Measurements from ENCODE around the gene CCSAP.
"Not testable (repeated sequence)": the region's sequence is repeated elsewhere in the genome, so short reads cannot be mapped to it uniquely, and the experiment has no call there.

Gene CCSAP

DNA sequence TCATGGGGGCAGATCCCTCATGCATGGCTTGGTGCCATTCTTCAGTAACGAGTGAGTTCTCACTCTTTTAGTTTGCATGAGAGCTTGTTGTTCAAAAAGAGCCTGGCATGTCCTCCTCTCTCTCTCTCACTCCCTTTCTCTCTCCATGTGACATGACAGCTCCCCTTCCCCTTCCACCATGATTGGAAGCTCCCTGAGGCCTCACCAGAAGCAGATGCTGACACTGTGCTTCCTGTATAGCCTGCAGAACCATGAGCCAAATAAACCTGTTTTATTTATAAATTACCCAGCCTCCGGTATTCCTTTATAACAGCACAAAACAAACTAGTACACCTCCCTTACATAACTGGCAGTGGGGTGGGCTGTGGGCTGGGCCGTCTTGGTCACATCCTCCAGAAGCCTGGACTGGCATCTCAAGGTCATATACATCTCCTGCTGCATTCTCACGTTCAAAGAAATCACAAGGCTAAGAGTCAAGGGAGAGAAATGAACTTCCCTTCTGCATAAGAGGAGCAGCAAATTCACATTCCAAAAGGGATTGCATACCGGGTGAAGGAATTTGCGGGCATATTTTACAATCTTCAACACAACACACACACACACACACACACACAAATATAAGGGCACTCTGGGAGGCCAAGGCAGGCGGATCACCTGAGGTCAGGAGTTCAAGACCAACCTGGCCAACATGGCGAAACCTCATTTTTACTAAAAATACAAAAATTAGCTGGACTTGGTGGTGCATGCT lies 2.3 kb upstream of the CCSAP start:
- H3K9me3 Mint-ChIP-seq: peaks cover 3% of the 10 kb centered on the region
- no peak overlapping the region for H3K27ac Mint-ChIP-seq
- no peak overlapping the region for H3K4me3 Mint-ChIP-seq
- no peak for ATAC-seq
- H3K36me3 Mint-ChIP-seq: peaks cover 18% of the 10 kb centered on the region
- peaks cover 18% of the 10 kb centered on the region for H3K4me1 Mint-ChIP-seq
- no peak for DNase-seq (ENCODE audit: low spot score in 2 of 2)

DNA sequence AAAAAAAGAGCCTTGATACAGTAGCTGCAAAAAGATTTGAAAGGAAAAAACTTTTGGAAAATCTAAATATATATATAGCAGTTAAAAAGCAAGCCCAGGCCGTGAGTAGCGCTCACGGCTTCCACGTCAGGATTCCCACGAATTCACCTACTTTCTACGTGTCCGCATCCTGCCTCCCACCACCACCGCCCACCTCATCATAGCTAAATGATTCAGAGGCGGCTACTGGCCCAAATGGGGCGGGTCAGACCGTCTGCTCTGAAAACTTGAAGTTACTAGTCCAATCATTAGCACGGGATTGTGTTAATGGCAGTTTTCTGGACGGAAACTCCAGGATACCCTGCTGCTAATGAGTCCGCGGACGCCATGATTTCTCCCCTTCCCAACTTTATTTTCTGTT lies 1.3 kb upstream of the CCSAP start:
- ATAC-seq (no peak), DNase-seq (ENCODE audit: low spot score in 2 of 2) (no peak)
- H3K27ac Mint-ChIP-seq: no peak overlapping the region
- H3K4me1 Mint-ChIP-seq: peaks cover 28% of the 10 kb centered on the region
- peak overlapping the region; percentile 90 for H3K4me3 Mint-ChIP-seq
- H3K36me3 Mint-ChIP-seq: peaks cover 25% of the 10 kb centered on the region
- peaks cover 3% of the 10 kb centered on the region for H3K9me3 Mint-ChIP-seq

DNA sequence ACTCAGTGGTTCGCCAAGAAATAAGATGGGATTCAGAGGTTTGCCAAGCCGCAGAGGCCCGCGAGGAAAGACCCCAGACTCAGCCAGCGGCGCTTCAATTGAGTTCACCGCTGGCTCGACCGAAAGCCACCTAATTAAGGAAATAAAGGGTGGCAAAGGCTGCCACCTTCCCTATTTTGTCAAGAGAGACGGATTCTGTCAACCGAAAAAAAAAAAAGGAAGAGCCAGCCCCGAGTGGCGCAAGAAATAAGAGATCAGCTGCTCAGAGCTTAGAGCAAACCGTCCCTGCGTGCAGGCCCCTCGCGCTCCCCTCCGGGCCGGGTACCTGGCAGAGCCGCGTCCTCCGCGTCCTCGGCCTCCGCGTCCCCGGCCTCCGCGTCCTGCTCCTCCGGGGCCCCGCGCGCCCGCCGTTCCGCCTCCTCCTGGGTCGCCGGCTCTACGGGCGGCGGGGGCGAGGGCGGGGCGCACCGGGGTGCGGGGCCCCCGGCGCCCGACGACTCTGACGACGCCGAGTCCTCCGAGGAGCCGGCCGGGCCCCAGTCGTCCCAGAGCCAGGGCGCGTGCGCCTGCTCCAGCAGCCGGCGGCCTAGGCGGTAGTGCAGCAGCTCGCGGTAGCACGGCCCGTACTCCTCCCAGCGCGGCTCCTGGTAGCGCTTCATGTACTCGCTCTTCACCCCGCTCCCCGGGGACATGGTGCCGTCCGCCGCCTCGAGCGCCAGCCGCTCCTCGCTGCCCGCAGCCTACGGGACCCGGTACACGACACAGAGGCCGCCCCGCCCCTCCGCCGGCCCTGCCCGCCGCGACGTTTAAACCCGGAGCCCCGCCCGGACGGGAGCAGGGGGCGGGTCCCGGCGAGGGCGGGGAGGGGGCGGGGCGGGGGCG lies 832 bp downstream of the CCSAP start:
- H3K9me3 Mint-ChIP-seq: peaks cover 3% of the 10 kb centered on the region
- peaks cover 37% of the 10 kb centered on the region for H3K4me1 Mint-ChIP-seq
- peak overlapping the region; percentile 21 for H3K27ac Mint-ChIP-seq
- DNase-seq (ENCODE audit: low spot score in 2 of 2) (peak; percentile 71 to 91), ATAC-seq (peak; percentile 82)
- H3K4me3 Mint-ChIP-seq: peak overlapping the region; percentile 90
- H3K36me3 Mint-ChIP-seq: peaks cover 25% of the 10 kb centered on the region

DNA sequence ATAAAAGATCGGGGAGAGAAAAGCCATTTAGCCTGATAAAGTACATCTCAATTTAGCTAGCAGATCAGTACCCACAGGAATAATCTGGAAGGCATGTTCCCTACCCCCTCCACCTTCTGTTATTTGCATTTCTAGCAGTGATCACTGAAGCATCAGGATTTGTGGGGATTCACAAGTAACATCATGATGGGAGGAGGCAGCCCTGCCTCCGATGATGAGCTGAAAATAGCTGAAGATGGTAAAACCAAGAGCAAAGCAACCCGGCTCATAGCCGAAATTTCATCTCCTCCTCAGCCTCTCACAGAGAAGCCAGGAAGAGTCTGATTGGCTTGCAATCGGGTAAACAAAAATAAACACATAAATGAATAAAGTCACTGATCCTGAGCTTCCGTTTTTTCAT lies 2.4 kb downstream of the CCSAP start:
- ATAC-seq (no peak), DNase-seq (ENCODE audit: low spot score in 2 of 2) (no peak)
- H3K9me3 Mint-ChIP-seq: peaks cover 3% of the 10 kb centered on the region
- H3K4me3 Mint-ChIP-seq: peak overlapping the region; percentile 90
- H3K27ac Mint-ChIP-seq: peak overlapping the region; percentile 21
- peaks cover 44% of the 10 kb centered on the region for H3K4me1 Mint-ChIP-seq
- peaks cover 32% of the 10 kb centered on the region for H3K36me3 Mint-ChIP-seq

DNA sequence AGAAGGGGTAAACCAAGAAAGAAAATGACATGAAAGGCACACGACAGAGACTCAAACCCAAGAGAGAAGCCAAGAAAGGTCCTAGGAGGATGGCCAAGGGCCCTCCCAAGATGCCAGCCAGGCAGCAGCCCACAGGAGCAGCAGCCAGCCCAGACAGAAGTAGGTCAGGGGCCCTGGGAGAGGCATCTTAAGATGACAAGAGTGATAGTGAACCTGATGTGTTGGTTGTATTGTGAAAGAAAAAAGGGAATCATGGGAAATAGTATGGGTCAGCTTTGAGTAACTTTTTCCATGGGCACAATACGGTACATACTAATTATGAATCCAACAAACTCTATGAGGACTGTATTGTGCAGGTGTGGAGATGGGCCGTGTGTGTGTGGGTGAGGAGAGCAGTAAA lies 3.3 kb downstream of the CCSAP start:
- peak overlapping the region; percentile 90 for H3K4me3 Mint-ChIP-seq
- H3K4me1 Mint-ChIP-seq: peaks cover 44% of the 10 kb centered on the region
- peaks cover 42% of the 10 kb centered on the region for H3K36me3 Mint-ChIP-seq
- peaks cover under 1% of the 10 kb centered on the region for H3K9me3 Mint-ChIP-seq
- ATAC-seq (peak; percentile 42), DNase-seq (ENCODE audit: low spot score in 2 of 2) (no peak)
- peak overlapping the region; percentile 21 for H3K27ac Mint-ChIP-seq

DNA sequence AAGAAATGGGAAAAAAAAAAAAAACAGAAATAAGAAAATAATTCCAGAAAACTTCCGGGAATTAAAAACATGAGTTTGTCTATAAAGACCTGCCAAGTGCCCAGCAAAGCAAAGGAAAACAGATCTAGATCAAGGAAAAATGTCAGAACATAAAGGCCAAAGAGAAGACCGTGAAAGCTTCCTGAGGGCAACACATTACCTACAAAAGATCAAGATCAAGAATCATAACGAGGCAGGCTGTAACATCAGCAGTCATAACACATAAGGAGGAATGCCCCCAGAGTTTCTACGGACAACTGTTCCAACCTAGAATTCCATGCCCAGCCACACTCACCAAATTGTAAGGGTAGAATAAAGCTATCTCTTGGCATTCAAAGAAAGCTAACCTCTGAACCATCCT lies 3.8 kb downstream of the CCSAP start:
- H3K36me3 Mint-ChIP-seq: peaks cover 46% of the 10 kb centered on the region
- H3K27ac Mint-ChIP-seq: peak overlapping the region; percentile 21
- peaks cover 44% of the 10 kb centered on the region for H3K4me1 Mint-ChIP-seq
- peaks cover 4% of the 10 kb centered on the region for H3K9me3 Mint-ChIP-seq
- peak overlapping the region; percentile 90 for H3K4me3 Mint-ChIP-seq
- ATAC-seq (no peak), DNase-seq (ENCODE audit: low spot score in 2 of 2) (no peak)

DNA sequence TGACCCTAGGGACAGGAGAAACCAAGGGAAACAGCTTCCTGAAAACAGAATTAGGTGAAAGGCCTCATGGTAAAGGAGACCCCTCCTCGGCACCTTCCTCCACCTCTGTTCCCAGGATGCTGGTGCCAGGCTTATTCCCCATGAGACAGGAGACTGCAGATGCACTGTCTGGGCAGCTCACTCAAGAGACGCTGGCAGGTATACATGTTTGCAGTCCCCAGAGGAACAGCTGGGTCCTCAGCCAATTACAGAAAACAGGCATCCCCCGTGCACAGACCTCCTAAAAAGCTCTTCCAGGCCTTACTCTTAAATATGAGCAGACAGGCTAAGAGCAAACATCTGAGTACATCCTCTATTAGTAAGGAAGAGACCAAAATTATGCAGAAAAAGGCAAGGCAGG lies 6.5 kb downstream of the CCSAP start:
- Mint-ChIP-seq H3K4me1 (peaks cover 33% of the 10 kb centered on the region), H3K36me3 (peaks cover 38% of the 10 kb centered on the region), H3K9me3 (peaks cover 4% of the 10 kb centered on the region), H3K4me3 (peak overlapping the region; percentile 8), H3K27ac (peak overlapping the region; percentile 68)
- no peak for DNase-seq (ENCODE audit: low spot score in 2 of 2)
- no peak for ATAC-seq

DNA sequence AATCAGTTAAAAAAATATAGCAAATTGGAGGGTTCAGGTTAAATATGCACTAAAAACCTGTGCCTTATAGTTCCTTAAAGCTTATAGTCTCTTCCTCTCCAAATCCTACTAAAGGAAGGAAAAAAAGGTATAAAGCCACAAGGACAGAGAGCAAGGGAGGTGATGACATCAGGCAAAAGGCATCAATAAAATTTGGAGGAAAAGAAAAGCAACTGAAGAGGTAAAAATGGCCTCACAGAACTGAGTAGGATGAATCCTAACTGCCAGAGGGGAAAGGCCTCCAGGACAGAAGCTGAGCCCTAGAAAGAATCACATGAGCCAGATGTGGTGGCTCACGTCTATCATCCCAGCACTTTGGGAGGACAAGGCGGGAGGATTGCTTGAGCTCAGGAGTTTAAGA lies 8.1 kb downstream of the CCSAP start:
- no peak for ATAC-seq
- H3K9me3 Mint-ChIP-seq: peaks cover 4% of the 10 kb centered on the region
- no peak for DNase-seq (ENCODE audit: low spot score in 2 of 2)
- H3K4me1 Mint-ChIP-seq: peaks cover 30% of the 10 kb centered on the region
- H3K36me3 Mint-ChIP-seq: peaks cover 32% of the 10 kb centered on the region
- no peak overlapping the region for H3K4me3 Mint-ChIP-seq
- H3K27ac Mint-ChIP-seq: no peak overlapping the region

DNA sequence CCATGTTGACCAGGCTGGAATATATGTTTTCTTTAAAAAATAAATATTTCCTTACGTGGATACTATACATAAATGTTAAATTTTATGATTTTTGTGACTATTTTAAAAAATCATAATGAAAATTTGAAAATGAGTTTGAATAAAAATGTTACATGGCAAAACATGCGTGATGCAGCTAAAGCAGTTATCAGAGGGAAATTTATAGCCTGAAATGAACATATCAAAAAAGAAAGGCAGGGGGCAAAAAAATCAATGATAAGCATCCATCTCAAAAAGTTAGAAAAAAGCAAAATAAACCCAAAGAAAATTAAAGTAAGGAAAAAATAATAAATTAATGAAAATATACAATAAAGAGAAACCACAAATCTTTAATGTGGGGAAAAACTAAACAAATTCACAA lies 8.6 kb downstream of the CCSAP start:
- Mint-ChIP-seq H3K9me3 (peaks cover 4% of the 10 kb centered on the region), H3K4me1 (peaks cover 25% of the 10 kb centered on the region), H3K36me3 (peaks cover 28% of the 10 kb centered on the region), H3K27ac (no peak overlapping the region), H3K4me3 (no peak overlapping the region)
- no peak for ATAC-seq
- no peak for DNase-seq (ENCODE audit: low spot score in 2 of 2)

DNA sequence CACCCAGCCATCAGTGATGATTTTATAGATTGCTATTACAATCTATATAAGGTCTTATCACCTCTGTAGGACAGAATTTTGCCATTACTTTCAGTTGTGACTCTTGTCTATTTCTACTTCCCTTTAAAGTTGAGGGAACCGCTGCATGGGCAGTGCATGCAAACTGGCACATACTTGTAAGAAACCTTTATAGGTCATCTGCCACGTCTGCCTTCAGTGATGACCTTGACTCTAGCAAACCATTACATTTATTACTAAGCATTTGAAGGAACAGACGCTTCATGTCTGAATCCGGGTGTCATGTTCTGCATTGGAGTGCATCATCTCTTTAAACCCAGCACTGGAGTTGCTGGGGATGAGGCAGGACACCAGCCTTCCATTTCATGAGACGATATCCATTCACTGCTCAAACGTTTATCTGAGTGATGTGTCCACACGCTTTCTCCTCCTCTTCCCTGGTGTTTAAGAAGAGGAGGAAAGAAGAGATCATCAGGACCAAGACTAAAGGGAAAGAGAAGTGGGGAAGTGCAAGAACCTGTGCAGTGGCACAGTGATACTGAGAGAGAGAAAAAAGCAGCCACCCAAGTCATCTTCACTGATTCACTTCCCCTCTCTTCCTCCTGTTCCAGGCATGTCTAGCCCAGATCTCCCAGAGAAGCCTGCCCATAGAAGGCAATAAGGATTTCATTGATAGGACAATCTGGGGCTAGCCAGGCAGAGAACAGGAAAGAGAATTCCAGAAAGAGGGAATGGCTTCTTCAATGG lies 14.1 kb downstream of the CCSAP start:
- H3K4me3 Mint-ChIP-seq: no peak overlapping the region
- H3K36me3 Mint-ChIP-seq: peaks cover 45% of the 10 kb centered on the region
- peak overlapping the region; percentile 18 for H3K27ac Mint-ChIP-seq
- no peaks in the 10 kb centered on the region for H3K9me3 Mint-ChIP-seq
- DNase-seq (ENCODE audit: low spot score in 2 of 2) (no peak), ATAC-seq (peak; percentile 56)
- H3K4me1 Mint-ChIP-seq: peaks cover 39% of the 10 kb centered on the region

DNA sequence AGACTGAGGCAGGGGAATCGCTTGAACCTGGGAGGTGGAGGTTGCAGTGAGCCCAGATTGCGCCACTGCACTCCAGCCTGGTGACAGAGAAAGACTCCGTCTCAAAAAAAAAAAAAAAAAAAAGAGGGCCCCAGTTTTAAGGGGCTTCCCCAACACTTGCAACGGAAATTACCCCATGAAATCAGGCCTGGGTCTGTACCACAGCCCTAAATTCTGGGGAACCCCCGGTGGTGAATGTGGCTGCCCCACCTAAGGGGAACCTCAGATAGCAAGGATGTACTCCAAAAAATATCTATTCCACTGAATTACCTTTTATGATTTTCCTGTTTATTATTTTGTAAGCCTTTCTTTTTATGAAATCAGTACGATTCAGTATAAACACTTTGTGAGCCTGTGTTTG lies 15.1 kb downstream of the CCSAP start:
- Mint-ChIP-seq H3K4me1 (peaks cover 39% of the 10 kb centered on the region), H3K27ac (peak overlapping the region; percentile 23), H3K4me3 (peak overlapping the region; percentile 72), H3K36me3 (peaks cover 51% of the 10 kb centered on the region)
- not testable (repeated sequence) for DNase-seq (ENCODE audit: low spot score in 2 of 2); H3K9me3 Mint-ChIP-seq
- peak; percentile 57 for ATAC-seq

DNA sequence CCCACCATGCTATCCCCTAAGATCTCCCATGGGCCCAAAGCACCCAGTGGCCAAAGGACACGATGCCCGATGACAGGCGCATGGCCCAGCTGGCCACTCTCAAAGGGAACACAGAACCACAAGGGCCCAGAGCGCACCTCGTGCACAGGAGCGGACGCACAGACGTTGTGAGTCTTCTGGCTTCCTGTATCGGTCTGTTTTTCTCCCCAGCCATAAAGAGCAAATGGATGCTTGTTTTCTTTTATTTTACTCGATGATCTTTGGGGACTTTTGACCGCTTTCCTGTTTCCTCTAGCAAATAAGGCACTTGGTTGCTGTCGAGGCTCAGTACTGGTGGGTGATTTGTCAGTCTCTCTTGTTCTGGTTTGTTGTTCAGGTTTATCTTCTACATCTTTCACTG lies 16.2 kb downstream of the CCSAP start:
- ATAC-seq (peak; percentile 44), DNase-seq (ENCODE audit: low spot score in 2 of 2) (no peak)
- peak overlapping the region; percentile 93 for H3K27ac Mint-ChIP-seq
- H3K4me3 Mint-ChIP-seq: peak overlapping the region; percentile 72
- peaks cover 39% of the 10 kb centered on the region for H3K4me1 Mint-ChIP-seq
- no peaks in the 10 kb centered on the region for H3K9me3 Mint-ChIP-seq
- H3K36me3 Mint-ChIP-seq: peaks cover 61% of the 10 kb centered on the region

DNA sequence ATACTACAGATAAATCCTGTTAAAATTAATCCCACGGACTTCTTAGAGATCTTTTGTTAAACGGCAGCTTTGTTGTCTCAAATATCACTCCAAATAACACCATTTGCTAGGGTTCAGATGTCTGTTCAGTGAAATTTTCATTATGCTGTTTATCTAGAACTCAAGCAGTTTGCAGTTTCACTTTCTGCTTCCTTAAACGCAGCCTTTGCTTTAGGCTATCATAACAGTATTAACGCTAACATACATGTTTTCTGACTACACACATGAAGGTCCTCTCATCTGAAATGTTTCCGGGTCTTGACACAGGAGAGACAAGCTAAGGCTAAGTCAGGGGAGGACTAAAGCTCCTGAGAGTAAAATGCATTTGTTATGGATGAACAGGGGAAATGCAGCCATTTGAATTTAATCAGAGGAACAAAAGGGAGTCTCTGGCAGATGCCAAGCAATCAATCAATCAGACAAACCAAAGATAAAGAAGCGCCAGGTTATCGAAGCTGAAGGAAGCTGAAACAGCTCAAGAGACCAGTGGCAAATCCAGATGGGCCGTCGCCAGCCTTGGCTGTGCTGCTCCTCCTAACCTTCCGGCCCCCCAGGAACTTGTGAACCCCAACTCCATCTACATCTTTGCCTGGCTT lies 16.9 kb downstream of the CCSAP start:
- DNase-seq (ENCODE audit: low spot score in 2 of 2) (no peak), ATAC-seq (peak; percentile 49)
- no peaks in the 10 kb centered on the region for H3K9me3 Mint-ChIP-seq
- H3K4me3 Mint-ChIP-seq: peak overlapping the region; percentile 72
- peak overlapping the region; percentile 93 for H3K27ac Mint-ChIP-seq
- H3K4me1 Mint-ChIP-seq: peaks cover 39% of the 10 kb centered on the region
- H3K36me3 Mint-ChIP-seq: peaks cover 62% of the 10 kb centered on the region

DNA sequence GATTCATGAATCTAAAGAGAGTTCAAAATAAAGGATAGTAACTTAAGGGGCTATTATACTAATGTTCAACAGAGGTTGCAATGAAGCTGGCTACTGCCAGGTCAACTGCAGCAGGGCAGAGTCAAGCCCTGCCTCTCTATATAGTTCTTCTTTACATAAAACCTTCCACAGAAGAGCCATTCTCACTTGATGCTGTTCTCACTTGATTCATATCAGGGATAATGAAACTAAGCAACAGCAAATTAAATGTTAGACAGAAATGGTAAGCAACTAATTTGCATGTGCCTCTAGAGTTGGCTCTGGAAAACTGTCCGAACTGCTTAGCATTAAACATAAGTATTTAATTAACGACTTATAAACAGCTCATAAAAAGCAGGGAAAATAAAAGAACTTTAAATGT lies 17.4 kb downstream of the CCSAP start:
- peak overlapping the region; percentile 72 for H3K4me3 Mint-ChIP-seq
- H3K9me3 Mint-ChIP-seq: no peaks in the 10 kb centered on the region
- peaks cover 36% of the 10 kb centered on the region for H3K4me1 Mint-ChIP-seq
- no peak for ATAC-seq
- H3K27ac Mint-ChIP-seq: peak overlapping the region; percentile 93
- H3K36me3 Mint-ChIP-seq: peaks cover 68% of the 10 kb centered on the region
- no peak for DNase-seq (ENCODE audit: low spot score in 2 of 2)

Data from stimulated activated effector memory CD8-positive, alpha-beta T cell treated with anti-CD3 and anti-CD28 coated beads, Interleukin-12 subunit alpha, Interleukin-12 subunit beta, amount 100 ng/mL, for 72 hours (primary cell).